ENCODE data around the gene SLIT2.

Gene SLIT2

GRCh38 chr4:20297783-20298182, 46.1 kb downstream of the SLIT2 start:
- H3K4me3 ChIP-seq (ENCODE audit: low read depth, low read length): no peak overlapping the region
- no peak for TF ChIP-seq CTCF (IDR thresholded peaks at IDR 0.05; ENCODE audit: insufficient read depth, low read depth, low read length, missing control alignments)
- no peak for DNase-seq (ENCODE audit: low read depth)

- no peak for DNase-seq (ENCODE audit: low read depth)
- H3K4me3 ChIP-seq (ENCODE audit: low read depth, low read length): no peak overlapping the region
- TF ChIP-seq CTCF (IDR thresholded peaks at IDR 0.05; ENCODE audit: insufficient read depth, low read depth, low read length, missing control alignments): no peak
Observed at GRCh38 chr4:20298455-20298854, 46.8 kb downstream of the SLIT2 start.

GRCh38 chr4:20298986-20299385, 47.3 kb downstream of the SLIT2 start:
- no peak overlapping the region for H3K4me3 ChIP-seq (ENCODE audit: low read depth, low read length)
- DNase-seq (ENCODE audit: low read depth): no peak
- no peak for TF ChIP-seq CTCF (IDR thresholded peaks at IDR 0.05; ENCODE audit: insufficient read depth, low read depth, low read length, missing control alignments)

- TF ChIP-seq CTCF (IDR thresholded peaks at IDR 0.05; ENCODE audit: insufficient read depth, low read depth, low read length, missing control alignments): peak; percentile 14
- peak; percentile 31 for DNase-seq (ENCODE audit: low read depth)
- H3K4me3 ChIP-seq (ENCODE audit: low read depth, low read length): no peak overlapping the region
Observed at GRCh38 chr4:20299515-20299914, 47.8 kb downstream of the SLIT2 start.

- no peak for TF ChIP-seq CTCF (IDR thresholded peaks at IDR 0.05; ENCODE audit: insufficient read depth, low read depth, low read length, missing control alignments)
- no peak for DNase-seq (ENCODE audit: low read depth)
- H3K4me3 ChIP-seq (ENCODE audit: low read depth, low read length): no peak overlapping the region
Observed at GRCh38 chr4:20301161-20301560, 49.5 kb downstream of the SLIT2 start.

Measured in GM12865 (cell line).